Measurements from ENCODE around the gene CSN2.

GRCh38 chr4:69986663-69987062 is 21.1 kb upstream of the CSN2 start:
- TF ChIP-seq POLR2A (IDR thresholded peaks at IDR 0.05) (no peak), CTCF (IDR thresholded peaks at IDR 0.05) (no peak)
